Ramos (cell line): ENCODE measurements around the gene SLC9A8.

ENCODE experiments used
- in situ Hi-C: fragments of 300-500 bp; cut with MboI; formaldehyde crosslinking; loops from one replicate; pipeline ENCODE4 v1.14.3; 2022; ENCODE audit warnings: low sequenced_read_pairs; ENCODE audit not compliant: unreplicated experiment

SLC9A8 gene

GRCh38 chr20:49868964-49869363 lies 56.3 kb downstream of the SLC9A8 start:
- in situ Hi-C loops: no loop called here

GRCh38 chr20:49870261-49870660 lies 57.6 kb downstream of the SLC9A8 start:
- in situ Hi-C loops: no loop called here

GRCh38 chr20:49871391-49871948 lies 58.8 kb downstream of the SLC9A8 start:
- in situ Hi-C loops: no loop called here

DNA sequence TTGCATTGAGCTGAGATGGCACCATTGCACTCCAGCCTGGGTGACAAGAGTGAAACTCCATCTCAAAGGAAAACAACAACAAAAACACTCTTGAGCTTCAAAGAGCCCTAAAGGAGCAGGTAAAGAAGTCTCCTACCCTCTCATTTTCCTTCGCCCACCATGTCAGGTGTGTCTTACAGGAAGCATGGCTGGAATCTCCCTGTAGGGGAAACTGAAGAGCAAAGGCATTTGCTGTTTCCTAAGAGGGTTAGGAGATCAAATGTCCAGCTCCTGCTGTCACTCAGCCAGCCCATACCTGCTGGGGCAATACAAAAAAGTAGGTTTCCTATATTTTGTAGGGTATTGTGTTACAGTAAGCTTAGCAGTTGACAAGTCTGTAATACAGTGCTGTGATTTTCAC lies 59.4 kb downstream of the SLC9A8 start:
- in situ Hi-C loops: no loop called here

- in situ Hi-C loops: no loop called here
Measured at GRCh38 chr20:49874696-49875095, 62.1 kb downstream of the SLC9A8 start.

DNA sequence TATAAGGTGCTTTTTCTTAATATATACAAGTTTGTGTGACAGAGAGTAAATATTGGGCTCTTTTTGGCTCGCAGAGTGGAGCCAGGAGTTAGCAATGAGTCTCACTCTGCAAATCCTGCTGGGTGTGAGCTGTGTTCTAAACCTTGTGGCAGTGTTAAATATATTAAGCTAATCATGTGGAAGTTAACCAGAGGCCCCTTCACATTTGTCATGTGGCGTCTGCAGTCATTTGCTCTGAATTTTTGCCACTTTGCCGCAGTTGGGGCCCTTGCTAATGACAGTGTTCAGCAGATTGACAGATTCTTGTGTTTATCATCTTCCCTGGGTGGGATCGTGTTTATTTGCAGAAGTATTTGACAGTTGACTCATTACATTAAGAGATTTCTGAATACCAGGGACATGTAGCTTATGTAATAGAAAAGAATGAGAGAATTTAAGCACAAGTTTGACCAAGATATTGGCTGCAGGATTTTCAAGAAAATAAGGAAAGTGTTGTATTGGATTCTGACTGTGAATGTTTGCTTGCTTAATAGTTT lies 64.8 kb downstream of the SLC9A8 start:
- in situ Hi-C loops: no loop called here

DNA sequence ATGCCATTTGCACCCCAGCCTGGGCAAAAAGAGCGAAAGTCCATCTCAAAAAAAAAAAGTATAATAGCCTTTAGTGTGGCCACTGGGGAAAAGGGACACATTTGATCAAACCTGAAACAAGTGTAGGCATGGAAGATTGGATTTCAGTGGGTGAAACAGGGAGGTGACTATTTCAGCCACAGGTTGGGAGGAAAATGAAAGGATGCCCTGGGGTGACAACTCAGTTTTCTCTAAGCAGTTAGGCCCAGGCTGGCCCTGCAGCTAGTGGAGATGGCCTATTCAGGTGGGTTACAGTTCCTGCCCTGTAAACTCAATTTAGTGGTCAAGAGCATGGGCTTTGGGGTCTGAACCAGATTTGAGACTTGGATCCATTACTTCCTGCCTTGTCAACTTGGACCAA lies 66.3 kb downstream of the SLC9A8 start:
- in situ Hi-C loops: no loop called here

DNA sequence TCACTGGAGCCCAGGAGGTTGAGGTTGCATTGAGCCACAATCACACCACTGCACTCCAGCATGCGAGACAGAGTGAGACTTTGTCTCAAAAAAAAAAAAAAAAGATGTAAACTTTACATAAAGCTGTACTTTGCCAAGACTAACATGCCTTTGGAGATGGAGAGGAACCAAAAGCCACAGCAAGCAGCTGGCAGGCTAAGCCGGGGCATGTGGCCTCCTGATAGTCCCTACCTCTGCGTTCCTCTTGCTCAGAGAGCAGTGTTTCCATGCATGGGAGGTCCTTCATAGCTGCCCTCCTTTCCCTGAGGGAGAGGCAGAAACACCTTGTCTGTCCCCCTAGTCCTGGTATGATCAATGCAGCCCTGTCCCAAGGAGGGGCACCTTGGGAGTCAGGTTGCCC lies 67.5 kb downstream of the SLC9A8 start:
- in situ Hi-C loops: loop anchor here (10.0 kb wide), 2 partner anchors 275 to 335 kb away; no protein-coding TSS in a partner anchor

GRCh38 chr20:49880724-49881445 lies 68.3 kb downstream of the SLC9A8 start:
- in situ Hi-C loops: loop anchor here (10.0 kb wide), 2 partner anchors 276 to 336 kb away; no protein-coding TSS in a partner anchor

- in situ Hi-C loops: loop anchor here (10.0 kb wide), 2 partner anchors 278 to 338 kb away; no protein-coding TSS in a partner anchor
Measured at GRCh38 chr20:49882171-49882970, 69.7 kb downstream of the SLC9A8 start.

DNA sequence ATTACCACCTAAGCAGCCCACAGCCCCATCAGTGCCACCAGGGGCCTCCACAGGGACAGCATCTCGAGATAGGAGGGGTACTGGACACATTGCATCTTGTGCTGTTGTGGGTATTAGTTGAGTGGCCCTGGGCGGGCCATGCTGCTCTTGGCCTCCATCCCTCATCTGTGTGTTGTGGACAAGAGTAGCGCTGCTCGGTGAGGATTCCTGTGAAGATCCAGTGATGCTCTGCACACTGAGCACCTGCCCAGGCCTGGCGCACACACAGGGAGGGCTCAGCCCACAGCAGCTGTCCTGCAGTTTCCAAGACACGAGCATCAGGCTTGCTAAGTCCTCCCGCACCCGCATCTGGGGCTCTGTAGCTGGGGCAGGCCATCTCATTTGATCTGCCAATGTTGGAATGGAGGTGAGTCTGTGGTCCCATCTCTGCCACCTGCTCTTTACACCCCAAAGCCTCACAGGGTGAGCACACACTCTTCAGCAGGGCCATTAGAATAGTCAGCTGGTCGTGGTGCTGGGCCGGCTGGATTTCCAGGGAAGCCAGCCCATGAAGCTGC lies 70.7 kb downstream of the SLC9A8 start:
- in situ Hi-C loops: loop anchor here (10.0 kb wide), 2 partner anchors 279 to 339 kb away; no protein-coding TSS in a partner anchor

GRCh38 chr20:49885558-49886332 lies 73.1 kb downstream of the SLC9A8 start:
- in situ Hi-C loops: loop anchor here (10.0 kb wide), 2 partner anchors 281 to 341 kb away; no protein-coding TSS in a partner anchor

- in situ Hi-C loops: loop anchor here (10.0 kb wide), 2 partner anchors 282 to 342 kb away; no protein-coding TSS in a partner anchor
Measured at GRCh38 chr20:49886571-49887213, 74.1 kb downstream of the SLC9A8 start.

DNA sequence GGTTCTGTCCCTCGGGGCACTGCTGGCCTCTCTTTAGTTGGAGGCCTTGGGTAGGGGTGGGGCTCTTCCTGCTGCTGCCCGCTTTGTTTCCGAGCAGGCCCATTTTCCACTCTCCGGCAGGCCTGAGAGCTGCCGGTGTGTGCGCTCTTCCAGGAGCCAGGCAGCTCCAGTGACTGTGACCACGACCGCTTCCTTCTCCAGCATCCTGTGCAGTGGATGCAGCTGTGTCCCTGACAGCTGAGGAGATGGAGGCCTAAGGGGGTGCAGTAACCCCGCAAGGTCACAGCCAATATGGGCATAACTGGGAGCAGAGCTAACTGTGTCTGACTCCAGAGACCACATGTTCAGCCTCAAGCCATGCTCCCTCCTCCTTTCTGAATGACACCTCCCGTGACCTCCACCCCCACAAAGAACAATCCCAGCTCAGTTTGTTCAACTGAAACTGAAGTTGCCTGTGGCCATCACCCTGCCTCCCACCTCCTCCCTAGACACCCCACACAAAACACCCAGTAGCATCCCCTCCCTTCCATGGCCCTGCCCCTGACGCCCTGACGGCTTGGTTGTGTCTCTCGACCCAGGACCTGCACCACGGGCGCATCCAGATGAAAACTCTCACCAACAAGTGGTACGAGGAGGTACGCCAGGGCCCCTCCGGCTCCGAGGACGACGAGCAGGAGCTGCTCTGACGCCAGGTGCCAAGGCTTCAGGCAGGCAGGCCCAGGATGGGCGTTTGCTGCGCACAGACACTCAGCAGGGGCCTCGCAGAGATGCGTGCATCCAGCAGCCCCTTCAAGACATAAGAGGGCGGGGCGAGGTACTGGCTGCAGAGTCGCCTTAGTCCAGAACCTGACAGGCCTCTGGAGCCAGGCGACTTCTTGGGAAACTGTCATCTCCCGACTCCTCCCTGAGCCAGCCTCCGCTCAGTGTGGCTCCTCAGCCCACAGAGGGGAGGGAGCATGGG lies 74.9 kb downstream of the SLC9A8 start:
- in situ Hi-C loops: loop anchor here (10.0 kb wide), 2 partner anchors 283 to 343 kb away; no protein-coding TSS in a partner anchor

- in situ Hi-C loops: loop anchor here (10.0 kb wide), 2 partner anchors 284 to 344 kb away; no protein-coding TSS in a partner anchor
Measured at GRCh38 chr20:49888212-49889000, 75.8 kb downstream of the SLC9A8 start.

GRCh38 chr20:49889001-49889934 lies 76.6 kb downstream of the SLC9A8 start:
- in situ Hi-C loops: loop anchor here (10.0 kb wide), 2 partner anchors 284 to 344 kb away; no protein-coding TSS in a partner anchor
